HG03103 (cell line): ENCODE data around the gene PNISR.

Experiments used
- ATAC-seq: cut with Tn5 transposase; IDR thresholded peaks from one replicate; pipeline ENCODE4 v1.9.1; 2021; ENCODE audit warnings: low read depth; ENCODE audit not compliant: unreplicated experiment

Gene PNISR

DNA sequence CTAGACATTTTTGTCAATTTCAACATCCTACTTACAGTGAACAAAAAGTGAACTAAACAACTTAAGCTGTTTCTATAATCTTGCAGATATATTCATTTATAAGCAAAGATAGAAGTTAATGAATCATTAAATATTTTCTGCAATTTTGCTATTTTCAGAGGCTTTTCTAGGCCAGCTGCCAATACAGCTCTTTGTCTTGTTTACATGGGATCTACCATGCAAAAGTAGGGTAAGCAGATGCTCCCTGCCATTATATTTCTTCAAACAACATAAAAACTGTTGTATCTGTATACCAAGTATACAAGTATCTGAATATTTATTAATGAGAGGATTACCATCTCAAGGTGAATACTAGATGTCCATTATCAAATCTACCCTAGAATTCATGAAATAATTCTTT is 15.4 kb downstream of the PNISR start:
- no peak for ATAC-seq

DNA sequence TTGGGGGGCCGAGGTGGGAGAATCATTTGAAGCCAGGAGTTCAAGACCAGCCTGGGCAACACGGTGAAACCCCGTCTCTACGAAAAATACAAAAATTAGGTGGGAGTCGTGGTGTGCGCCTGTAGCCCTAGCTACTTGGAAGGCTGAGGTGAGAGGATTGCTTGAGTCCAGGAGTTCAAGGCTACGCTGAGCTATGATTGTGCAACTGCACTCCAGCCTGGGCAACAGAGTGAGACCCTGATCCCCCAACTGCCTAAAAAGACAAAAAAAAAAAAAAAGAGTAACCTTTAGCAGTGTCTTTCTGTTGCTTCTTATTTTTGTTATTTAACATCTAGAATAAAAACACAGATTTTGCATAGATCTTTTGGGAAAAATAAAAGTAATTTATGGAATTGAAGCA is 18.0 kb downstream of the PNISR start:
- ATAC-seq = no peak

DNA sequence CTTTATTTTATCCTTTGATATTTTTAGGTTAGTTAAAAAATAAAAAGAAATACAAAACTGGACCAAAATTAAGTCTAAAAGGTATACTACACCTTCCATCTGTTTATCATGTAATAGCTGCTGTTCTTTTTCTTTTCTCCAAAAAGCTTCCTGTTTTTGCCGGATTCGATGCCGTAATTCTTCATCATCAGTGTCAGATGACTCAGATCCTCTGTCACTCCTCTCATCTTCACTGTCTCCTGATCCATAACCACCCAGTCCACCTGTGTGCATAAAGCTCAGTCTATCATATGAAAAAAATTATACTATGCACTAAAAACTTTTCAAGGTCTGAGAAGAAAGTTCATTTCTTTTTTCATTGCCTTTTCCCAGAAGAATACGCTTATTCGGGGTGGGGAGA is 22.7 kb downstream of the PNISR start:
- ATAC-seq = no peak

DNA sequence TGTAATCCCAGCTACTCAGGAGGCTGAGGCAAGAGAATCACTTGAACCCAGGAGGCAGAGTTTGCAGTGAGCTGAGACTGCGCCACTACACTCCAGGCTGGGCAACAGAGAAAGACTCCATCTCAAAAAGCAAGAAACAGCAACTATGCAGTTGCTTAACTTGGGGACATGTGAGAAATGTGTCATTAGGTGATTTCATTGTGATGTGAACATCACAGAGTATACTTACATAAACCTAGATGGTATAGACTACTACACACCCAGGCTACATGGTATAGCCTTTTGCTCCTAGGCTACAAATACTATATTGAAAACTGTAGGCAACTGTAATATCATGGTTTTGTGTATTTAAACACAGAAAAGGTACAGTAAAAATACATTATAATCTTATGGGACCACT is 27.8 kb downstream of the PNISR start:
- ATAC-seq = no peak

DNA sequence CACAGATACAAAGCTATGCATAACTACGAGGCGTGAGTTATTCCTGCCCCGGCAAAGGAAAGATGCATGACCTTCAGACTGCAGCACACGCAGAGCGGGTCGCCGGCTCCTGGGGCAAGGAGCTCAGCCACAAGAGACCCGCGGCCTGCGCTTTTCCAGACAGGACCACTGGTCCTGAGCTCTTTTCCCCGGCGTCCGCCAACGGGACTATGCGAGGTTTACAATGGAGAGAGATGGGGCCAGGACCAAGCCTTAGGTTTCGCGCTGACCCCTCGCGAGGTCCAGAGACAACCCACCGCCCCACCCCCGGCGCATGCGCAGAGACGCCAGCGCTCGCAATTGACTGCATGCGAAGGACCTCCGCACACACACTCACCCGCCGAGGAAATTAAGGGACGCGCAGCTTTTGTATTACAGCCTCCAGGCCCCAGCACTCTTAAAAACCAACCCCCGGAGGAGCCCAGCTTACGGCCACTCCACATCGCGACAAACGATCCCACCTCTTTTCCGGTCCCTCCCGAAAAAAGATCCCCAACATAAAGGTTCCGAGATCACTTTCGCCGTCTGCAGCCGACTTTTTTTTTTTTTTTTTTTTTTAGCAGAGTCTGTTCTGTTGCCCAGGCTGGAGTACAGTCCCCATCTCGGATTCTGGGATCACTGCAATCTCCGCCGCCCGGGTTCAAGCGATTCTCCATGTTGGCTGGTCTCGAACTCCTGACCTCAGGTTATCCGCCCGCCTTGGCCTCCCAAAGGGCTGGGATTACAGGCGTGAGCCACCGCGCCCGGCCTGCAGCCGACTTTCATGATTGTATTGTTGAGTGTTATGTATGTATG is 31.2 kb downstream of the PNISR start, which contains the start of gene COQ3:
COQ3 (minus strand) TSS at position 498 of the 834 bp plus-strand sequence; CDS start at position 482, 16 bp downstream.
- ATAC-seq = peak; percentile 61

DNA sequence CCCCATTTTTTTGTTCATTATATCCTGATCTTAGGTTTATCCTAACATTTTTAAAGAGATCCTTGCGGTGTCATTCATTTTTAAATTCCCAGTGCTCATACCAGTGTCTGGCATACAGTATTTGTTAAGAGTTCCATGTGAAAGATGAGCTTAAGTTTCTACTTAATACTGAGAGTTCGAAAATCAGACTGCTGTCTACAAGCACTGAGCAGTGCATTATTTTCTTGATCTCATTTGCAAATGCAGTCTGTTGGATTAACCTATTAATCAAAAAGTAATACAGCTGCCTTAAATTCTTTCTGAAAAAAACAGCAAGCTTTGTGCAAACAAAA is 31.8 kb downstream of the PNISR start:
- peak; percentile 20 for ATAC-seq

DNA sequence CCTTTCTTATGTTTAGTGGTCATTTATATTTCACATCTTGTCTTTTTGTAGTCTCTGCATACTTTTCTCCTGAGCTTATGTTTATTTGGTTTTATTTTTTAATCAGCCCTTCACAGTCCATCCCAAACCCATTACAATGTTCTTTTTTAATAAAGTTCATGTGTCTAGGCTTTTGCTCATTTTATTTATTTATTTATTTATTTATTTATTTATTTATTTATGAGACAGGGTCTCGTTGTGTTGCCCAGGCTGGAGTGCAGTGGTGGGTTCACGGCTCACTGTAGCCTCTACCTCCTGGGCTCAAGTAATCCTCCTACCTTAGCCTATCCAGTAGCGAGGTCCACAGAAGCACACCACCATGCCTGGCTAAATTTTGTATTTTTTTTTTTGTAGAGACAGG is 34.2 kb downstream of the PNISR start:
- ATAC-seq = no peak

DNA sequence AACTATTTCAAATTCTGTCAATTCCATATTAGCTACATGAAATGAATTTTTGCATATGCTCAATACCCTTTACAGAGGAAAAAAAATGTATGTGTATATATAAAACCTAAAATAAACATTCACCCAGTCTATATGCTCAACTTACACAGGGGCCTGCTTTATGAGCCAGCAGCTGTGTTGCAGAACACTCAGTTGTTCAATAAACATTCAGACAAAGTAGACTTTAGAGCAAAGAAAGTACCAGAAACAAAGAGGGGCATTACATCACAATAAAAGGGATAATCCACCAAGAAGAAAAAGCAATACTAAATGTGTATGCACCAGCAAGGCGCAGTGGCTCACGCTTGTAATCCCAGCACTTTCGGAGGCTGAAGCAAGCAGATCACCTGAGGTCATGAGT is 40.6 kb downstream of the PNISR start:
- ATAC-seq = no peak

DNA sequence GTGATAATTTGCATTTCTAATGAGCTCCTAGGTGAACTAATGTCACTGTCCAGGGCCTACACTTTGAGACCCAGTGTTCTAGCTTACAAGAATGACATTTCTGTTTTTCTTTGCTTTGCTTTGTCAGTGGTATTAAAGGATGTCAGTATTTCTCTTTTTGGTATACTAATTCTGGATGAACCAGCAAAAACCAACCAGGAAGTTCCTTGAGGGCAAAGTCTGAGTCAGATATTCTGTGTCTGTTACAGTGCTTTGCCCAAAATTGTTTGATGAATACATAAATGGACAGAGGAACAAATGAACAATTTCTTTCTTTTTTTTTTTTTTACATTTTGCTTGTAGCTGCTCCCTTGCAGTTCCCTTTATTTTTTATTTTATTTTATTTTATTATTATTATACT is 46.5 kb downstream of the PNISR start:
- ATAC-seq = no peak

DNA sequence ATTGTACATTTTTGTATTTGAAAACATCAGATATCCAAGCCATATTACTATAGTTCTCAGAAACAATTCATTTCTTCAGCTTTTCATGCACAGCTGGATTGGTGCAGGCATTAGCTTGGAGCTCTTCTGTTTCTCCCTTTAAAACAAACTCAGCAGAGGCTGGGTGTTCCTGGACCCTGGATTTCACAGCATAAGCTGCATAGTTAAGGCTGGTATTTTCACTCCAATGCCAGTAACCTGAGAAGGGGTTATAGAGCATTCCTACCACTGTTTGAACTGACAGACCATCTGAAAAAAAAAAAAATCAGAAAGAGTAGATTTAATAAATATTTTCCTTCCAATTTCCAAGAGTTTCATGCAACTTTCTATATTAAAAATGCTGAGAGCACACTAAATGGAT is 55.6 kb downstream of the PNISR start:
- no peak for ATAC-seq

DNA sequence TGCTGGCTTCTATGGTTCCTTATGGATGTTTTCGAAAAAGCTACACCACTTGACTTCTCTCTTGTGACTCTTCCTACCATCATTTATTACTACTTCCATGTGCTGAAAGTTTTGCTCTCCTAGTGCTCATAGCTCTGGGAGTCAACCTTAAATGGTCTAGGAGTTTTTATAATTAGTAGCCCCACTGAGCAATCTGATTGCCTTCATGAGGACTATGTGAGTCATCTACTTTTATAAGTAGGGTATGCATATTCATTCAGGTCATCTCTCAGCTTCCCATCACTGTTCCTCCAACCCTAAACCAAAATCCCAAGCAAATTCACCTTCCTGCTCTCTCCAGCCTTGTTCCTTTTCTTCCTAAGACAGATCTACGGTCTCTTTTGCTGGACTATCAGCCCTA is 58.3 kb downstream of the PNISR start:
- no peak for ATAC-seq

DNA sequence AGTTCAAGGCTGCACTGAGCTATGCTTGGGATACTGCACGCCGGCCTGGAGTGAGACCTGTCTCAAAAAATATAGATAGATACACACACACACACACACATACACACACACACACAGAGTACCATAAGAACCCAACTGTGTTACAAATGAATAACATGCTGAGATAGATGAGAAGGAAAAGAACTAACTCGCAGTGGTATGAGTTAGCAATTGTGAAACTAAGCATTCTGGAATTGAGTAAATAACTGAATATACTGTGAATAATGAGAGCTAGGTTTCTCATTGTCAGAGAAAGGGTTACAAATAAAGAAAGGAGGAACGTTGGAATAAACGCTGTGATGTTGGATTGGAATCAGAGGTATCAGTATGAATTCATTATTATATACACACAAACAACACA is 61.1 kb downstream of the PNISR start:
- peak; percentile 95 for ATAC-seq

DNA sequence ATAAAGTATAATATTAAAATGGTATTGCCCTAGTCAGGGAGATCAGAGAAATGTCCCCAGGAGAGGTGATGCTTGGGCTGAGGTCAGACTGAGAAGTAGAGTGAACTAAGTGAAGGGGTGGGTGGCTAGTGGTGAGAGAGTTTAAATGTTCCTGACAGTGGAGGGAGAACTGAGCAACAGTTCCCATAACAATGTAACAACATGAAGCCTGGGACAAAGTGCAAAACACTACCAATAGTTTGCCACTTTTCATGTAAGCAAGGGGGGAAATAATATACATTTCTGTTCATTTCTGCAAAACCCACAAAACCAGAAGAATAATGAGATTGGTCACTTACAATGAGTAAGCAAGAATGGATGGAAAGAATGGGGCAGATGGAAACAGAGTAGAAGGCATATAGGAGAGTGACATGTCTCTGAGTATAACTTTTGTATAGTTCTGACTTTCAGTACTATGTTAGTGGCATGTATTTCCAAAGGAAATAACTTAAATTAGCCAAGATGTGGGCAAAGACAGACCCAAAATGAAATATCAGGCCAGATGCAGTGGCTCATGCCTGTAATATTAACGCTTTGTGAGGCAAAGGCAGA is 62.3 kb downstream of the PNISR start:
- ATAC-seq = no peak

DNA sequence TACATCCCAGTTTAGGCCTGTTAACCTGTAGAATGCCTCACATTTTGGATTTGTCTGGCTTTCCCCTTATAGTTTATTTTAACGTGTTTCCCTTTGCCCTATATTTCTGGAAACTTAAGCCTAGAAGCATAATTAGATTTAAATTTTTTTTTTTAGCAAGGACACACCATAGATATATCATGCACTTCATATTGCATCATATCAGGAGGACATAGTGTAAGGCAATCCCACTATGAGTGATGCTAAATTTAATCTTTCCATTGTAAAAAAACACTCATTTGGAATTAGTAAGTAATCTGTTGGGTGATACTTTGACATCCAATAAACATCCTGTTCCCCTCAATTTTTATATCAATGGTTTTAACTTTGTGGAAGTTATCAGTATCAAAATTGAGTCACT is 65.3 kb downstream of the PNISR start:
- ATAC-seq = no peak

DNA sequence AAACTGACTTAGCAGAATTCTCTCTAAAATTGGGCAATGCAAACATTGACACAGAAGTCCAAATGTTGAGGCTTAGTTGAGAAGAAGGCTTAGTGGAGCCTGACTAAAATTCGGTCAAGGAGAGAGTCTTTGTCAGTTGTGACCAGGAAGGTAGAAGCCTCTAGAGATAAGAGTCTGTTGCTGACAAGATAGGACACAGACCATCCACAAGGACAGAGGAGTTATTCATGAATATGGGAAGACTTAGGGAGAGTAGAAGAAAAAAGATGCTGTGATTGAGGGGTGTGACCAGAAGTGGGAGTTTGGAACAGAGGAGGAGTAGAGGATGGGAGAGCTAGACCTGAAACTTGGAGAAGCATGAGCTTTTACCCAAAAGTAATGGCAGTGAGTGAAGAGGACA is 68.5 kb downstream of the PNISR start:
- ATAC-seq = no peak

DNA sequence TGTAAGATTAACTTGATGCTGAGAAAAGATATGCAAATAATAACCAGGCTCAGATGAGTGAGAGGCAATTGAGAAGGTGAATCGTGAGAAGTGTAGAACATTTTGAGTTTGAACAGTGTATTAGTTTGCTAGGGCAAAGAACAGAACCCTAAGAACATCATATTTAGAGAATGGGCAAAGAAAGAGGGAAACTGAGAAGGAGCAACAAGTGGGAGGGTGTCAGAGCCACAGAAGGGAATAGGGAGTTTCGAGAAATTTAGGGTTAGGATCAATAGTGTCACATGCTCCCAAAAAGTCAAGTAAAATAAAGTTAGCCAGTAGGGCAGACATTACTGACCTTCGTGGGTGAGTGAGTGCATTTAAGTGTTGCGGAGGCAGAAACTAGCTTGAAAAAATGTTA is 70.1 kb downstream of the PNISR start:
- ATAC-seq = no peak

DNA sequence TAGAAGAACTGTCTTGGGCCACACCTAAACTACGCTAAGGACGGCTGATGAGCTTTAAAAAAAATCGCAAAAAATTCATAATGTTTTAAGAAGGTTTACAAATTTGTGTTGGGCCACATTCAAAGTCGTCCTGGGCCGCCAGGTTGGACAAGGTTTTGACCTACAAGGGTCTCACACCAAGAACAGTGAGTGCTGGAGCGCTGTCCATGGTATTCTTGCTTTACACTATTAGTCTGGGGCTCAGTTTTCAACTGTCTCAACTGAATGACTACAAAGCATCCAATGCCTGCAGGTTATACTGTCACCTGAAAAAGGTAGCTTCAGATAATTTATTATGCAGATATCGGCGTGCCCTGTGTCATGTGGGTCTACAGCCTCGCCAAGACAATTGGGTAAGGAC is 72.0 kb downstream of the PNISR start:
- ATAC-seq = no peak

DNA sequence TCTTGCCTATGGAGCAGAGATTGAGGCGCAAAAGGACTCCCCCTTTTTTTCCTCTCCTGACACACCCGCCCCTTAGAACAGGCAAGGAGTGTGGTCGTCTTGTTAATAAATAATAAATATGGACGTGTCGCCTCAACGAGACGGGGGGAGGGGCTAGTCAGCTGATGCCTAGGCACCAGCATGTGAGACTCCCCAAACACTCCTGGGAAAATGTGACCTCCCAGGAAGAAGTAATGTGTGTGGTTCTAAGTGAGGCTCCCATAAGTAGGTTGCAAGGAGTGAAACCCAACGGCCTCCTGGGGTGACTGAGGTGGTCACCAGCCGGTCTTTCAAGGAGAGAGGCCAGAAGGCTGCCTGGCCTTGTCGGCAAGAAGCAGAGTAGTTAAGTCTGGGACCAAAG is 74.5 kb downstream of the PNISR start:
- no peak for ATAC-seq

DNA sequence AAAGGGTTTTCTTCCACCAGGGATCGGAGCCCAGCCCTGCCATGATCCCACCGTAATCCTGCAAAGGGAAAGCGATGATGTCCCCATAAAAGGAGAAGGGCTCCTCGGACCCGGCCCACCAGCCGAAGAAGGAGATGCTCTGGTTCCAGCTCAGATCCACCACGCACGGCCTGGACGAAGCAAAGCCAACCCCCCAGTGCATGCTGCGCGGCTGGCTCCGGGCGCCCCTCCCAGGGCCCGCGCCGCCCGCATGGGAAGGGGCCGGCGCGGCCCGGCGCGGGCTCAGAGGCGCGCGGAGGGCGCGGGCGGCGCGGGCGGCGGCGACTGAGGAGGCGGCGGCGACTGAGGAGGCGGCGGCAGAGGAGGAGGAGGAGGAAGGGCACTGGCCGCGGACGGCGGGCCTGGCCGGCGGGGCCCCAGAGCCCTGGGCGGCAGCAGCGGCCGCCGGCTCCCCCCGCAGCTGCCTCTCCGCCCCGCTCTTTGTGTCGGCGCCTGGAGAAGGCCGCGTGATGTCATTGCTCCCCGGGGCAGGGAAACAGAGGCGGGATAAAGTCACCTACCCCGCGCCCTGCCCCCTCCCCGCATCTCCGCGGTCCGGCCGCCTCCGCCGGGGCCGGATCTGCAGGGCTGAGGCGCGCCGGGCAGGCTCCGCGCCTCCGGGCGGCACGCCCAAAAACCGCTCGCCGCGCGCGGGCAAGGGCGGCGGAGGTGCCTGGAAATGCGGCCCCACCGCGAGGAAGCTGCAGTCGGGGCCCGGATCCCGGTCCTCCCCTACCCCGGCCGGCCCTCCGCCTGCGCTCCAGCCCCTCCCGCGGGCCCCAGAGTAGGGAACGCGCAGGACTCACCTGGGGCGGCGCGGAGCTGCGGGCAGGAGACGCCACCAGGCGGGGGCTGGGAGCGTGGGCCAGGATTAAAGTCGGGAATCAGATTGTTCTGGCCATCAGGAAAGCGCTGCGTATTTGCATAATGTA is 75.7 kb downstream of the PNISR start, which contains the start of gene FAXC:
FAXC (minus strand) TSS at position 504 of the 971 bp plus-strand sequence; CDS start at position 202, 302 bp downstream.
- no peak for ATAC-seq

DNA sequence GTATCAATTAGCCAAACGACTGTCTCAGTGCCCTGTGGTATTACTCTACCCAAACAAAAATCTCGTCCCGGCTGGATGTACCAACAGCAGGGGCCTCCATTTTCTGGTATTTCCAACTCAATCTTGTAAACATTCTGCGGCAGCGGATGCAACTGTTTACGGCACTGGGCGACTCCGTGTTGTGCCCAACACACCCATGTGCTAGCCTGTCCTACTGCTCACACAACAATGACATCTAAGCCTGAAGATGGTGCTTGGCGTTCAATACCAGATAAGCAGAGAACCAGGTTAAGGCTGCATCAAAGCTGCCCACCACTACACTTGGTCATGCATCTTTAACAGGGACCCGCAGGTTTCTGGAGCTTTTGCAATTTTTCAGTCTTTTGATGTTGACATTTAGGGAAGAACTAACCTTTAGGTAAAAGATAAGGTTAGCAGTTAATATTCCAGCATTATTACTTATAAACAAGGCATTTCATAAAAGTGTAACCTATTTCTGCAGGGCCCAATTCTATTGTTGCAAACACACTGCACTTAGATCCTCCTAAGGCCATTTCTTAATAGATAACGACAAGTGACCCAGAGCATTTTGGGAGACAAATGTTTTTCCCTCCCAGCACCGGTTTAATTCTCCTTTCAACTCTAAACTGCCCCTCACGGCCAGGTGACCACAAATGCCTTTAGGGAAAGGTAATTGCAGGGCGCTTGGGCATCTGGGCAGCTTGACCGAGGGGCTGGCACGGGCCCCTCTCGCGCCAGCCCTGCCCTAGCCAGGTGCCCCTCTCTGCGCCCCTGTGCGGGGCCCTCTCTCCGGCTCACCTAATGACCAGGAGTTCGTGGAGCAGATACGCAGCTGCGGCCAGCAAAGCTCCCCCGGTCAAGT is 76.6 kb downstream of the PNISR start:
- no peak for ATAC-seq
